GM21367 (cell line): Measurements from ENCODE around the gene ADGRG3.
"Not testable (repeated sequence)": the region's sequence is repeated elsewhere in the genome, so short reads cannot be mapped to it uniquely, and the experiment has no call there.

ENCODE experiments used
- ATAC-seq: cut with Tn5 transposase; IDR thresholded peaks from one replicate; pipeline ENCODE4 v1.9.1; 2021; ENCODE audit not compliant: unreplicated experiment

The ADGRG3 gene

GRCh38 chr16:57661936-57662906 lies 5.9 kb upstream of the ADGRG3 start:
- no peak for ATAC-seq

GRCh38 chr16:57663436-57663835 lies 4.7 kb upstream of the ADGRG3 start:
- no peak for ATAC-seq

- no peak for ATAC-seq
Measured at GRCh38 chr16:57663917-57664661, 4.0 kb upstream of the ADGRG3 start.

DNA sequence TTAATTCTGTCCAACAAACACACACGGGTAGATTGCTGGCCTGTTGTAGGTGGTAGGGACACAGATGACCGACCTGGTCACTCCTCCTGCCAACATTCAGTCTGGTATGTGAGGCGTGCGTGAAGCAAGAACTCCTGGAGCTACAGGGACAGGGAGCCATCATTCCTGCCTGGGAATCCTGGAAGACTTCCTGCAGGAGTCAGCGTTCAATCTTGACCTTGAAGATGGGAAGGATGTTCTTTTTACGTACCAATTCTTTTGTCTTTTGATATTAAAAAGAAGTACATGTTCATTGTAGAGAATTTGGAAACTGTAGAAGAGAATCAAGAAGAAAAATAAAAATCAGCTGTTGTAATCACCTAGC lies 3.5 kb upstream of the ADGRG3 start:
- no peak for ATAC-seq

DNA sequence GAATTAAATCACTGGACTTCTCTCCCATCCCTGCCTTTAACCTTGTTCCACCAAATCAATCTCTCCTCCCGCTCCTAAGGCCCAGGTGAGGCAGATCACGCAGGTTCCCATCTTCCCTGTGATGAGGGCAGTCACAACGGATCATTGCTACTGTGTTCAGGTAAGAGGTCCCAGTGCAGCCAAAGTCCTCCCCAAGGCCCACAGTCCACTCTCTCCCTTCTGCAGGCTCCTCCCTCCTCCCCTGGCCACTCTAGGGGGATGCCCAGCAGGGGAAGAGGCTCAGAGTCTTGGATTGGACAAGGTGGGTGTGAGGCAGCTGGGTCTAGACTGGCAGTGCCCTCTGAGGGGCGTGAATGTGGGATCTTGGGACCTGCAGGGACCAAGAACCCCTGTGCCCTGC lies 2.6 kb upstream of the ADGRG3 start:
- no peak for ATAC-seq

DNA sequence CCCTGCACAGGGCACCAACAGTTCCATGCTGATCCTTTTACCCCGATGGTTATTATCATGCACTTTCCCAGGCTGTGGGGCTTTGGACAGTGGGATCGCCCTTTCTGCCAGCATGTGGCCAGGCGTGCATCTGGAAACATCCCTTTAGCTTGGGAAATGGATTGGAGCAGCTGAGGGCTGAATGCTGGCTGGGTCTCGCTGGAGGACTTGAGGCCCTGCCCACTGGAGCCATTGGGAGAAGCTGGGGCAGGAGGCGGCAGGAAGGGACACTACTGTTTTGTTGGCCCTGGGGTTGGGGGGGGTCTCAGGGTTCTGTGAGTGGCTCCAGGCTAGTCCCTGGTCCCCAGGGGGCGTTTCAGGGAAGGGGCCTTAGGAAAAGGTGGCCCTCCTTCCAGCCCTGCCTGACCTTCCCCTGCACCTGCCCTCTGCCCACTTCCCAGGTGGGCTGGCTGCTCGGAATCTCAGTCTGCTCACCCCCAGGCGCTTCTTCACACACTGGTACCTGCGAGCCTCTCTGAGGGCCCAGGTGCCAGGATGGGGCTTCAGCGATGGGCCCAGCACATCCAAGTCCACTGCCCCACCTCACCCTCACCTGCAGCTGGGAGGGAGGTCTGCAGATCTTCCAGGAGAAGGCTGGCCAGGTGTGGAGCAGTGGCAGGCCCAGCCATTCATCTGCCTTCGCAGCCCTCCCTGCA lies 1.6 kb upstream of the ADGRG3 start:
- ATAC-seq = no peak

- no peak for ATAC-seq
Measured at GRCh38 chr16:57667048-57667525, 1.0 kb upstream of the ADGRG3 start.

DNA sequence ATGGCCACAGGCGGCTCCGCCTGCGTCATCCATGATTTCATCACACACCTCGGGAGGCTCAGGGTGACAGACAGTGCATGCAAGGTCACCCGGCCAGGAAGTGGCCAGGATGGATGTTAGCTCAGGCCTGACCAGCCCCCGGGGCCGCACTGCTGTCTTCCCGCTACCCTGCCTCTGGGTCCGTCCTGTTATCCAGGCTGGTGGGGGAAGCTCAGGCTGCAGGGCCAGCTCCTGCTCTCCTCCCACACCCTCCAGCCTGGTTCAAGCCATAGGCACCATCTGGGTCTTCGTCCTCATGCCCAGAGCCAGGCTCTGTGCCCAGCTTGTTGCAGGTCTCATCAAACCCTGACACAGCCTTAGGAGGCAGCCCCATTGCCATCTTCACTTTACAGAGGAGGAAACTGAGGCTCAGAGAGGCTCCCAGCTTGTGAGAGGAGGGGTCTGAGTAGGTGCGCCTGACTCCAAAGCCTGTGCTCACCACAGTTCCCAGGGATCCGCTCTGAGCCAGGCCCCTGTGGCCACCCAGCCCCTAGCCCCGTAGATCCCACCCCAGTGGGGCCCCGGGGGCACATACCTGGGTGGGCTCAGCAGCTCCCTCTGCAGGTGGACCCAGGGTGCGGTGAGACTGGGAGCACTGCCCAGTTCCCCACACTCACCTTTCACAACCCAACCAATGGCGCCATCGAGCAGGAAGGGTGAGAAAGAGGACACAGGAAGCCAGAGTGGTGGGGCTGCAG lies 412 bp upstream of the ADGRG3 start:
- ATAC-seq = no peak

DNA sequence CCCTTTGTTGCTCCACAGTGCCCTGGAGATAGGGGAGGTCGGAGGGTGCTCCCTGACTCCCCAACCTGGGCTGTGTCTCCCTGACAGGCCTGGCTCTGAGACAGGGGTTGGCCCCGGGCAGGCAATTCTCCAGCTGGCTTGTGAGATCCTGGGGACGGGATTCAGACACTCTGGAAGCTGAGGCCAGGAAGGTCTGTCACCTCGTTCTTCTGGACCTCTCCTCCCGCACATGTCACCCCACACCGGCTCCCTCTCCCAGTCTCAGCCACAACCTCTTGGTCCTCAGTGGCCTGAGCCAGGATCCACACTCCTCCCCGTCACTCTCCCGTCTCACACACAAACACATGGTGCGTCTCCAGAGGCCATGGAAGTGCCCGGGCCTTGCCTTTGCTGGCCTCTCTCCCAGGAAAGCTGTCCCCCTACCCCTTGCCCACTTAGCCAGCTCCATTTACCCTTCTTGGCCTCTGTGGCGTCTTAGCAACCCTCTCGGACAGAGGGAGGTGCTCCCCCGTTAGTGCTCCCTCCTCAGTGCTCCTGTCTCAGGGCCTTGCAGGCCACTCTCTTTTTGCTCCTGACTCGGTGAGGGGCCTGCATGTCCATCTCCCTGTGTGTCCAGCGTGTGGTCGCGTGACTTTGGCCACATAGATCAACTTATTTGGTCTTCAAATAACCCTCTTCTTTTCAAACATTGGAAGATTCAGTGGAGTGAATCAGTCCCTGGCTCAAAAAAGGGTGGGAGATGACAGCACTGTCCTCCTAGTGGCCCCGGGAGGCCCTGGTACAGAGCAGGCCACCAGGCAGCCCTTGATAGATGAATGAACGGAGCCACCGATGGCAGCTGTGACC lies 747 bp downstream of the ADGRG3 start:
- no peak for ATAC-seq

DNA sequence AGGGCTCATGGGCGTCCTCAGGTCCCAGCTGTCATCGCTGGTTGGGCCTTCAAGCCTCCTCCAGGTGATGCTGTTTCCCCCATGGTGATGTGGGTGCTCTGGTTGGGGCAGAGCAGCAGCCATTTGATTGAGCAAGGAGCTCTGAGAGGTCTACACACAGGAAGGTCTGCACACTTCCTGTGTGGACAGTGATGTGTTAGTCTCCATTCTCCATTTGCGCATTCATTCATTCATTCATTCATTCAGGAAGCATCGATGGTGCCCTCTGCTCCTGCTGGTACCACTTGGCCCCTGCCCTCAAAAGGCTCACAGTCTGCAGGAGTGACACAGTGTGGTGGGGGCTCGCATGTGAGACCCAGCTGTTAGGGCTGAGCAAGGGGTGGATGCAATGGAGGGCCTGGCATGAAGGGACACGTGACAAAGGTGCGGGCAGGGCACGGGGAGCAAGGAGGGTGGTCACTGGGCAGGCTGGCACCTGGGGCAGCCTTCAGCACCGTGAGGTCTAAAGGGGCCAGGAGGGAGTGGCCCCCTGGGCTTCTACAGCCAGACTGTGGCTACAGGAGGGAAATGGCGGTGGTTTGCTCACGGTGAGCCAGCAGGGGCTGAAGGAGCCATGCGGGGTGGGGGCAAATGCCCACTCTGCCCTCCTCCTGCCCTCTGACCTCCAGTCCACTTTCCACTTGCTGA lies 1.5 kb downstream of the ADGRG3 start:
- ATAC-seq = no peak

DNA sequence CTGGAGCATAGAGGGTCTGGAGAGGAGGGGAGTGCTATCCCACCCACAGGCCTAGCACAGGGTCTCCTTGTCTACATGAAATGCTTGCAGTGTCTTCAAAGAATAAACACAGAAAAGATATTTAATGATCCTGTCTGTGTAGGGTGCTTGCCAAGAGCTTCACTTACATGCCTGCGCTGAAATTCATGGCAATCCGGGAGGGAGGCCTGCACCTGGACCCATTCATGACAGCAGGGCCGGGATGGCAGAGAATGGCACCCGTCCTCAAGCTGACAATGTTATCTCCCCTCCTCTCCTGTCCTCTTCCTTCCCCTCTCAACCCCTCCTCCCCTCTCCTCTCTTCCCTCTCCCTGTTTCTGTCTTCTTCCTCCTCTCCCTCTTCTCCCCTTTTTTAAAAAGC lies 2.1 kb downstream of the ADGRG3 start:
- ATAC-seq = no peak

- ATAC-seq = not testable (repeated sequence)
Measured at GRCh38 chr16:57671451-57671850, 3.3 kb downstream of the ADGRG3 start.

DNA sequence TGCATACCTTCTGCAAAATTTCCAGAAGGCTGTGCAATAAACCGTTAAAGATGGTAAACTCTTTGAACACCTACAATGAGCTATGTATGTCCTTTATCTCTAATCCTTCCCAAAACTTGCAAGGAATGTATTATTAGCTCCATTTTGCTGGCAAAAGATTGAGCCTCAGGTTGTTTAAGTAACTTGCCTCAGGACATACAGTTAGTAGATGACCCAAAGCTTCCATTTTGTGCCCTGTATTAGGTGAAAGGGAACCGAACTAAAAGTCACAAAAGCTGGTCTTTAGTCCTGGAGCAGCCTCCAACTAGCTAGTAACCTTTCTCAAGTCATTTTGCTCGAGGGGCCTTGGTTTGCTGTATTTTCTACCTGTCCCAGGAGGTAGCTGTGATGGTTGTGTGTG lies 4.3 kb downstream of the ADGRG3 start:
- no peak for ATAC-seq

GRCh38 chr16:57672824-57673223 lies 4.7 kb downstream of the ADGRG3 start:
- no peak for ATAC-seq

DNA sequence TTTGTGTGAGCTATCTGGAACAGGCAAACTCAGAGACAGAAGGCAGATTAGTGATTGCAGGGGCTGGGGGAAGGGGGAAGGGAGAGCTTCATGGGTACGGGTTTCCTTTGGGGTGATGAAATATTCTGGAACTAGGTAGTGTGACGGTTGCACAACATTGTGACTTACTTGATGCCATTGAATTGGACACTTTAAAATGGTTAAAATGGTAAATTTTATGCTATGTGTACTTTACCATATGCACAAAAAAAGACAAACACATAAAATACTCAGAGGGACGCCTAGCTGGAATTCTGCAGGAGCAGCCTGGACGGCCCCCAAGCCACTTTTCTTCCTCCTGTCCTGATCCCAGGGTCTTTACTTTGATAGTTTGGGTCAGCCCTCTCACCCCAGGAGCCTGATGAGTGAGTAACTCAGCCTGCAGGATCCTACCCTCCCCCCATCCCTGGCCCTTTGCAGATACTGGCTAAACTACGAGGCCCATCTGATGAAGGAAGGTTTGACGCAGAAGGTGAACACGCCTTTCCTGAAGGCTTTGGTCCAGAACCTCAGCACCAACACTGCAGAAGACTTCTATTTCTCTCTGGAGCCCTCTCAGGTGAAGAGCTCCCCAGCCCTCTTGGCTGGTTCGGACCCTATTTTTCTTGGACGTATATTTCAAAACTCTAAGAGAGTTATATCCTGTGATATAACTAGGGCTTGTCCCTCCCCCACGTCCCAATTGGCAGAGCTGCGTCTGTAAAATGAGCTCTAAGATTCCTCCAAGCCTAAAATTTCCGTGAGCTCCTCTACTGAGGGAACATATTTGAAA lies 7.8 kb downstream of the ADGRG3 start:
- no peak for ATAC-seq

DNA sequence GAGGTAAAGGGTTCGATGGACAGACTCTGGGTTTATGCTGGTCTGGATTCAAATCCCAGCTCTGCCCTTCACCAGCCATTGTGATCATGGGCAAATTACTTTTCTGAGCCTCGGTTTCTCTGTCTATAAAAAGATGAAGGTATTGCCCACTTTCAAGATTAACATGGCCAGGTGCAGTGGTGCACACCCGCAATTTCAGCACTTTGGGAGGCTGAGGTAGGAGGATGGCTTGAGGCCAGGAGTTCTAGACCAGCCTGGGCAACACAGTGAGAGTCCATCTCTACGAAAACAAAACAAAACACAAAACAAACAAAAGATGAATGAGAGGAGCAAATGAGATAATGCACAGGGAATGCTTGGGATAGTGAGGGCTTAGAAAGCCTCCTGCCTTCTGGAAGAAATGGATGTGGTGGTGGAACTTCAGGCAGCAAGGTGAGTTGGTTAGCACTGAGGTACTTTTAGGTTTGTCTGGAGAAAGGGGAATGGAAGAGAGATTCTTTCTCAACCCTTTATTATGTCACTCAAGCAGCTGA lies 8.5 kb downstream of the ADGRG3 start:
- no peak for ATAC-seq

DNA sequence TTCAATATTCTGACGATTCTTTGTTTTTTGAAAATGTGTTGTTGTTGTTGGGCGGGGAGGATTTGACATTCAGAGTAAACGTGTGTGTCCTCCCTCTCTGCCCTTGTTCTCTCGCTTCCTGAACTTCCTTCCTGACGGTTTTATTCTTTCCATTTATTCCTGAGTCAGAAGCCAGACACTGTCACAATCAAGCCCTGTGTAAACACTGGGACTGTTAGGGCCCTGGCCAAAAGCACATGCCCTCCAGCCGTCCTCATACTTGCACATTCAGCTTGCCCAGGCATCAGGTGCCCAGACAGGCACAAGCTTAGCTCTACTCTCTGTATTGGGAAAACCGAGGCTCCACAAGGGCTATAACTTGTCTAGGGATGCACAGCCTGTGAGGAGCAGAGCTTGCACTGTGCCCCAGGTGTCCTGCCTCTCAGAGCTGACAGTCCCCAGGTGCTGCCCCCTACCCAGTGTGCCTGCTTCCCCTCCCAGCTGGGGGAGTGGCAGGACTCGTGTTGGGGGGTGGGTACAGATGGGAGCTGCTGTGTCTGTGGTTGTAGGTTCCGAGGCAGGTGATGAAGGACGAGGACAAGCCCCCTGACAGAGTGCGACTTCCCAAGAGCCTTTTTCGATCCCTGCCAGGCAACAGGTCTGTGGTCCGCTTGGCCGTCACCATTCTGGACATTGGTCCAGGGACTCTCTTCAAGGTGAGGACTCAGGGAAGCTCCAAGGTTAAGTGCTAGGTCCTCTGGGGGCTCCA lies 9.7 kb downstream of the ADGRG3 start:
- no peak for ATAC-seq

- no peak for ATAC-seq
Measured at GRCh38 chr16:57679016-57679415, 10.9 kb downstream of the ADGRG3 start.
